ENCODE measurements around the gene NLRP9.

Gene NLRP9

GRCh38 chr19:55683449-55684261 lies 54.5 kb downstream of the NLRP9 start:
- H3K4ac ChIP-seq (ENCODE audit: low read depth, low read length): peak overlapping the region; percentile 17
- WGBS (ENCODE audit: extremely low coverage, insufficient coverage, insufficient read length): no CpG with 5 or more reads among the region's 22 CpGs
- H3K4me1 ChIP-seq (ENCODE audit: control insufficient read depth in 1 of 2, insufficient read depth in 2 of 2, low read length in 2 of 2): no peaks in the 10 kb centered on the region
- H2BK5ac ChIP-seq (ENCODE audit: low read depth, low read length, poor library complexity): no peak overlapping the region
- H3K9me3 ChIP-seq (ENCODE audit: insufficient read depth, low read depth, low read length): peaks cover 2% of the 10 kb centered on the region
- H3K18ac ChIP-seq (ENCODE audit: low read length): no peak overlapping the region
- no peak overlapping the region for H3K9ac ChIP-seq (ENCODE audit: low read length)
- H3K23ac ChIP-seq (ENCODE audit: low read length): no peak overlapping the region
- H3K36me3 ChIP-seq (ENCODE audit: control insufficient read depth in 1 of 2, insufficient read depth in 2 of 2, low read length in 2 of 2): peaks cover 78 to 79% of the 10 kb centered on the region in 2 experiments
- no peak overlapping the region for H4K8ac ChIP-seq (ENCODE audit: low read depth, low read length)
- H3K27ac ChIP-seq (ENCODE audit: low read depth, low read length): no peak overlapping the region
- H3K4me2 ChIP-seq (ENCODE audit: low read length): no peak overlapping the region
- H2AFZ ChIP-seq (ENCODE audit: insufficient read depth, low read length, poor library complexity): no peak overlapping the region
- DNase-seq: no peak
- no peaks in the 10 kb centered on the region for H3K79me1 ChIP-seq (ENCODE audit: low read length)
- no peak overlapping the region for H3K4me3 ChIP-seq (ENCODE audit: low read depth, low read length)
- no peaks in the 10 kb centered on the region for H3K79me2 ChIP-seq (ENCODE audit: control insufficient read depth, insufficient read depth, low read length, poor library complexity)
- H2AK5ac ChIP-seq (ENCODE audit: low read length): no peak overlapping the region
- no peak overlapping the region for H4K12ac ChIP-seq (ENCODE audit: low read depth, low read length)
- no peak overlapping the region for H4K91ac ChIP-seq (ENCODE audit: low read depth, low read length)
- H2BK120ac ChIP-seq (ENCODE audit: insufficient read depth, low read length, poor library complexity): no peak overlapping the region
- H3K14ac ChIP-seq (ENCODE audit: low read length): no peak overlapping the region
- no peak overlapping the region for H2BK12ac ChIP-seq (ENCODE audit: low read length)
- no peaks in the 10 kb centered on the region for H3K27me3 ChIP-seq (ENCODE audit: insufficient read depth, low read length)

GRCh38 chr19:55681131-55682092 lies 56.8 kb downstream of the NLRP9 start:
- no CpG with 5 or more reads among the region's 9 CpGs for WGBS (ENCODE audit: extremely low coverage, insufficient coverage, insufficient read length)
- no peak overlapping the region for H4K91ac ChIP-seq (ENCODE audit: low read depth, low read length)
- no peak overlapping the region for H2BK120ac ChIP-seq (ENCODE audit: insufficient read depth, low read length, poor library complexity)
- no peak overlapping the region for H3K9ac ChIP-seq (ENCODE audit: low read length)
- no peaks in the 10 kb centered on the region for H3K79me1 ChIP-seq (ENCODE audit: low read length)
- H3K27ac ChIP-seq (ENCODE audit: low read depth, low read length): no peak overlapping the region
- peaks cover 72 to 75% of the 10 kb centered on the region in 2 experiments for H3K36me3 ChIP-seq (ENCODE audit: control insufficient read depth in 1 of 2, insufficient read depth in 2 of 2, low read length in 2 of 2)
- peaks cover 2% of the 10 kb centered on the region for H3K9me3 ChIP-seq (ENCODE audit: insufficient read depth, low read depth, low read length)
- no peak overlapping the region for H2BK5ac ChIP-seq (ENCODE audit: low read depth, low read length, poor library complexity)
- H3K4me2 ChIP-seq (ENCODE audit: low read length): no peak overlapping the region
- no peaks in the 10 kb centered on the region for H3K4me1 ChIP-seq (ENCODE audit: control insufficient read depth in 1 of 2, insufficient read depth in 2 of 2, low read length in 2 of 2)
- no peak overlapping the region for H3K4ac ChIP-seq (ENCODE audit: low read depth, low read length)
- H3K27me3 ChIP-seq (ENCODE audit: insufficient read depth, low read length): no peaks in the 10 kb centered on the region
- H3K14ac ChIP-seq (ENCODE audit: low read length): no peak overlapping the region
- no peak overlapping the region for H2AK5ac ChIP-seq (ENCODE audit: low read length)
- H4K8ac ChIP-seq (ENCODE audit: low read depth, low read length): no peak overlapping the region
- H3K23ac ChIP-seq (ENCODE audit: low read length): no peak overlapping the region
- peaks cover 1% of the 10 kb centered on the region for H3K79me2 ChIP-seq (ENCODE audit: control insufficient read depth, insufficient read depth, low read length, poor library complexity)
- no peak overlapping the region for H3K4me3 ChIP-seq (ENCODE audit: low read depth, low read length)
- DNase-seq: no peak
- no peak overlapping the region for H2BK12ac ChIP-seq (ENCODE audit: low read length)
- no peak overlapping the region for H4K12ac ChIP-seq (ENCODE audit: low read depth, low read length)
- no peak overlapping the region for H2AFZ ChIP-seq (ENCODE audit: insufficient read depth, low read length, poor library complexity)
- H3K18ac ChIP-seq (ENCODE audit: low read length): no peak overlapping the region

GRCh38 chr19:55680339-55681130 lies 57.7 kb downstream of the NLRP9 start:
- Histone ChIP-seq H3K4ac (ENCODE audit: low read depth, low read length) (no peak overlapping the region), H3K4me2 (ENCODE audit: low read length) (no peak overlapping the region), H3K79me1 (ENCODE audit: low read length) (no peaks in the 10 kb centered on the region), H2BK5ac (ENCODE audit: low read depth, low read length, poor library complexity) (no peak overlapping the region), H3K79me2 (ENCODE audit: control insufficient read depth, insufficient read depth, low read length, poor library complexity) (peaks cover 5% of the 10 kb centered on the region), H3K4me1 (ENCODE audit: control insufficient read depth in 1 of 2, insufficient read depth in 2 of 2, low read length in 2 of 2) (peaks cover 0 to 3% of the 10 kb centered on the region in 2 experiments), H4K91ac (ENCODE audit: low read depth, low read length) (no peak overlapping the region), H4K8ac (ENCODE audit: low read depth, low read length) (no peak overlapping the region), H3K18ac (ENCODE audit: low read length) (no peak overlapping the region), H3K9me3 (ENCODE audit: insufficient read depth, low read depth, low read length) (peaks cover 2% of the 10 kb centered on the region), H3K14ac (ENCODE audit: low read length) (no peak overlapping the region), H2AFZ (ENCODE audit: insufficient read depth, low read length, poor library complexity) (no peak overlapping the region), H3K27me3 (ENCODE audit: insufficient read depth, low read length) (no peaks in the 10 kb centered on the region), H3K27ac (ENCODE audit: low read depth, low read length) (no peak overlapping the region), H2AK5ac (ENCODE audit: low read length) (no peak overlapping the region), H3K9ac (ENCODE audit: low read length) (no peak overlapping the region), H3K4me3 (ENCODE audit: low read depth, low read length) (no peak overlapping the region), H2BK12ac (ENCODE audit: low read length) (no peak overlapping the region), H2BK120ac (ENCODE audit: insufficient read depth, low read length, poor library complexity) (no peak overlapping the region), H4K12ac (ENCODE audit: low read depth, low read length) (no peak overlapping the region), H3K23ac (ENCODE audit: low read length) (no peak overlapping the region), H3K36me3 (ENCODE audit: control insufficient read depth in 1 of 2, insufficient read depth in 2 of 2, low read length in 2 of 2) (peaks cover 64 to 66% of the 10 kb centered on the region in 2 experiments)
- WGBS (ENCODE audit: extremely low coverage, insufficient coverage, insufficient read length): no CpG with 5 or more reads among the region's 20 CpGs
- DNase-seq: no peak

Data from trophoblast cell (in vitro differentiated cells and primary cell).